H1 (cell line): ENCODE results near the gene PBX1. TPM values are rescaled to one million over a fixed set of nuclear protein-coding genes. Genes with fewer than 3 reads are reported as not detected.

Experiments used
- POU5F1 ChIP-seq: IDR thresholded peaks from 2 replicates; pipeline ENCODE4 v1.6.1; 2011; ENCODE audit warnings: low read depth, mild to moderate bottlenecking, low read length, moderate library complexity
- polyA plus RNA-seq, 7 experiments: library from polyadenylated mRNA; depleted of rRNA in 3 of 7; stranded (reverse) in 5 of 7; unstranded in 2 of 7; fragments of >200 nt in 5 of 7; fragments of 200-250 nt in 2 of 7; gene quantifications; 1 replicate in 5 of 7; 2 replicates in 1 of 7; 4 replicates in 1 of 7; pipeline versions ENCODE4 v1.2.1 to v1.2.3, GENCODE V29; 2011 to 2013; ENCODE audit warnings: missing spikeins in 2 of 7, mixed read lengths in 2 of 7
- total RNA-seq: library from RNA; stranded (reverse); fragmentation: NEBNext Ultra II Directional; extraction: Animal tissue kit (Norgen Biotek cat#: 25700); gene quantifications from 2 replicates; pipeline ENCODE4 v1.2.1, GENCODE V29; 2021
- TF ChIP-seq, protein P1 (sequence below), 3 experiments: IDR thresholded peaks; 1 replicate in 2 of 3; 2 replicates in 1 of 3; pipeline versions ENCODE4 v1.5.1 to v1.6.1; 2011; ENCODE audit warnings: low read length in 3 of 3, mild to moderate bottlenecking in 3 of 3, inconsistent platforms in 2 of 3, low read depth in 1 of 3, moderate library complexity in 1 of 3; ENCODE audit not compliant: insufficient read depth in 1 of 3; ENCODE audit errors: control extremely low read depth in 1 of 3

PBX1 gene
- total and polyA plus RNA-seq, 2 of the 8 experiments (the other 6 are each of a cell fraction or from before 2014, with no cell fraction given), result 87.4 to 124 TPM

DNA sequence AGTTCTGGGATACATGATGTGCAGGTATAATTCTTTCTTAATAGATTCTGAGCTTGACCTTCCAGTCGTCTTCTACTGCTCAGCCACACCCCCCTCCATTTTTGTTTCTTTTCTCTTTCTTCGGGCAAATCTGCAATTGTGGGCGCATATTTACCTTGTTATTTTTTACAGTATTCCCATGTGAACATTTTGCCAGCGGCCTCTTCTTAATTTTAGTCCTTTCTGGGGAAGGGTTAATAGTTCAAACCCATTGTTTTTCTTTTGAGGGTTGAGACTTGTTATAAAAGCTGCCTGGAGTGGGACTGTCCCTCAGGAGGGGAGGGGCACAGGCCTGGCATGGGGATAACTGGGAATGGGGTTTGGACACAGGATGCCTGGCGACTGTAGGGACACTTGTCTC is 40.3 kb downstream of the PBX1 start (continued):
- TF ChIP-seq, protein P1, sequence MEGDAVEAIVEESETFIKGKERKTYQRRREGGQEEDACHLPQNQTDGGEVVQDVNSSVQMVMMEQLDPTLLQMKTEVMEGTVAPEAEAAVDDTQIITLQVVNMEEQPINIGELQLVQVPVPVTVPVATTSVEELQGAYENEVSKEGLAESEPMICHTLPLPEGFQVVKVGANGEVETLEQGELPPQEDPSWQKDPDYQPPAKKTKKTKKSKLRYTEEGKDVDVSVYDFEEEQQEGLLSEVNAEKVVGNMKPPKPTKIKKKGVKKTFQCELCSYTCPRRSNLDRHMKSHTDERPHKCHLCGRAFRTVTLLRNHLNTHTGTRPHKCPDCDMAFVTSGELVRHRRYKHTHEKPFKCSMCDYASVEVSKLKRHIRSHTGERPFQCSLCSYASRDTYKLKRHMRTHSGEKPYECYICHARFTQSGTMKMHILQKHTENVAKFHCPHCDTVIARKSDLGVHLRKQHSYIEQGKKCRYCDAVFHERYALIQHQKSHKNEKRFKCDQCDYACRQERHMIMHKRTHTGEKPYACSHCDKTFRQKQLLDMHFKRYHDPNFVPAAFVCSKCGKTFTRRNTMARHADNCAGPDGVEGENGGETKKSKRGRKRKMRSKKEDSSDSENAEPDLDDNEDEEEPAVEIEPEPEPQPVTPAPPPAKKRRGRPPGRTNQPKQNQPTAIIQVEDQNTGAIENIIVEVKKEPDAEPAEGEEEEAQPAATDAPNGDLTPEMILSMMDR (IDR thresholded peaks at IDR 0.05; ENCODE audit: control extremely low read depth in 1 of 3, insufficient read depth in 1 of 3, low read depth in 1 of 3, low read length in 3 of 3), result no peak
- TF ChIP-seq POU5F1, result no peak
